AG09309 (cell line): Measurements from ENCODE around the gene PCDH19.

ENCODE experiments used
- DNase-seq: peaks from one replicate; pipeline ENCODE4 v3.0.0-alpha.2; 2010; ENCODE audit warnings: low read depth
- H3K4me3 ChIP-seq: 2 replicates; pipeline ENCODE4 v1.5.1; 2011; ENCODE audit warnings: mild to moderate bottlenecking, low read depth, low read length, moderate library complexity; ENCODE audit not compliant: control insufficient read depth
- TF ChIP-seq, protein P1 (sequence below): IDR thresholded peaks from 2 replicates; pipeline ENCODE4 v1.5.1; 2011; ENCODE audit warnings: mild to moderate bottlenecking, low read depth, low read length, inconsistent platforms; ENCODE audit not compliant: insufficient read depth, control insufficient read depth; ENCODE audit errors: missing control alignments

Gene PCDH19

DNA sequence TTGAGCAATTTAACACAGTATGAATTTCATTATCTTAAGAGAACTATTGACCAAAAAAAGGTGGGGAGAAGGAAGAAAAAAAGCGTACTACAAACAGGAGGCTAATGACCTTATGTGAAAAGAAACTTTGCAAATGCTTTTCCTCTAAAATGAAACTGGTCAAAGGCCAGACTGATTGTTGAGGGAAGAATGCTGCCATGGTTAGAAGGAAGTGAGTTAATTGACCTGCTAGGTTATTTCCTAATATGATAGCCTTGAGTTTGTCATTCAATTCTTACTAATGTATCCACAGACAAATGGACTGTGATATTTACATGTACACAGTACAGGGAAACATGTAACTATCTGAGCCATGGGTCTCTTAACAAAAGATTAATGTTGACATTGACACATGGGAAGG lies 132.8 kb downstream of the PCDH19 start:
- no peak for DNase-seq
- H3K4me3 ChIP-seq: no peak overlapping the region
- TF ChIP-seq, protein P1, sequence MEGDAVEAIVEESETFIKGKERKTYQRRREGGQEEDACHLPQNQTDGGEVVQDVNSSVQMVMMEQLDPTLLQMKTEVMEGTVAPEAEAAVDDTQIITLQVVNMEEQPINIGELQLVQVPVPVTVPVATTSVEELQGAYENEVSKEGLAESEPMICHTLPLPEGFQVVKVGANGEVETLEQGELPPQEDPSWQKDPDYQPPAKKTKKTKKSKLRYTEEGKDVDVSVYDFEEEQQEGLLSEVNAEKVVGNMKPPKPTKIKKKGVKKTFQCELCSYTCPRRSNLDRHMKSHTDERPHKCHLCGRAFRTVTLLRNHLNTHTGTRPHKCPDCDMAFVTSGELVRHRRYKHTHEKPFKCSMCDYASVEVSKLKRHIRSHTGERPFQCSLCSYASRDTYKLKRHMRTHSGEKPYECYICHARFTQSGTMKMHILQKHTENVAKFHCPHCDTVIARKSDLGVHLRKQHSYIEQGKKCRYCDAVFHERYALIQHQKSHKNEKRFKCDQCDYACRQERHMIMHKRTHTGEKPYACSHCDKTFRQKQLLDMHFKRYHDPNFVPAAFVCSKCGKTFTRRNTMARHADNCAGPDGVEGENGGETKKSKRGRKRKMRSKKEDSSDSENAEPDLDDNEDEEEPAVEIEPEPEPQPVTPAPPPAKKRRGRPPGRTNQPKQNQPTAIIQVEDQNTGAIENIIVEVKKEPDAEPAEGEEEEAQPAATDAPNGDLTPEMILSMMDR: no peak

DNA sequence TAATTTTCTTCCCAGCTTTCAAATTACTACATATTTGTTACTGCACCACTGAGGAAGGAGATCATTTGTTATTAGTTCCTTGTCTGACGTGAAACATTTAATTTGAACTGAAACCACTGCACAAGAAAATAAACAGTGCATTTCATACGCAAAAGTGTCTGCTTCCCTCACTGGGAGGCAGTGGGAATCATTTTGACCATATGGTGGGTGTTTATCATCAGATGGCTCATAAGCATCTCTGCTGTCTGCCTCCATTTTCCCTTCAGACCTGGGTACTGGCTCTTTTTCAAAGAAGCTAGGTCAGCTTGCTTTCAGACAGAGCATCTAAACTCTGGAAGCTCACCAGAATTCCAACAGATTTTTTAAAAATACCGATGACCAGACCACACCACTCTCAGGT lies 135.2 kb downstream of the PCDH19 start:
- TF ChIP-seq, protein P1: no peak
- no peak overlapping the region for H3K4me3 ChIP-seq
- DNase-seq: no peak

DNA sequence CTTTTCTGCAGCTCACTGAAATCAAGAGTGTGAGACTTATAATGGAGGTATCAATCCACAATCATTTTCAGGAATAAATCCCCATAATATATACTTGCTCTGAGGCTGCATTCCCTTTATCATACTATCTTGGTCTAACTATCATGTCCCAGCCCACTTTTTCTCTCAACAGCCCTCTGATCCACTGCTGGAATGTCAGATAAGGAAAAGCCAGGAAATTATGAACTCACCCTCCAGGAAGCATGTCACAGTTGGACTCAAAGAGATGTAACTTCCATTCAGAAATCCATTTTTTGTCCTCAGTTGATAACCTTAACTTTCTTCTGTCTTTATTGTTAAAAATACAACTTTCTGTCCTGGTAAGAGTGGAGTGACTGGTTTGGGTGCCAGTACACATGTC lies 144.9 kb downstream of the PCDH19 start:
- no peak for DNase-seq
- TF ChIP-seq, protein P1: no peak
- H3K4me3 ChIP-seq: no peak overlapping the region

DNA sequence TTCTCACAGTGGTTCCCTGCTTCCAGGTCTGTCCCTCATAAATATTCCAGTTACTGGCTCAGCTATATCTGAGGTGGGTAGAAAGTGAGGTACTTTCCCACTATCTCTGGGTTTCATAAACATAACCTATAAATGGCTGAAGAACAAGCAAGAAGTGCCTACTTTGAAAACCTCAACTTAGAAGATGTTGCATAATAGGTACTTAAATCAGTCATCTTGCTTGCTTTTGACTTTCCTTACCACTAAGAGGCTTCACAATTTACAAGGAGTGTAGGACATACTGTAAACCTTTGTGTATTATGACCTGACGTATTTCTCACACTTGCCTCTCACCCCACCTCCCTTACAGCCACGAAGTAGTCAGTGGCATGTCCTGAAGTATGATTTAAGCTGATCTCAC lies 145.9 kb downstream of the PCDH19 start:
- TF ChIP-seq, protein P1: no peak
- no peak for DNase-seq

DNA sequence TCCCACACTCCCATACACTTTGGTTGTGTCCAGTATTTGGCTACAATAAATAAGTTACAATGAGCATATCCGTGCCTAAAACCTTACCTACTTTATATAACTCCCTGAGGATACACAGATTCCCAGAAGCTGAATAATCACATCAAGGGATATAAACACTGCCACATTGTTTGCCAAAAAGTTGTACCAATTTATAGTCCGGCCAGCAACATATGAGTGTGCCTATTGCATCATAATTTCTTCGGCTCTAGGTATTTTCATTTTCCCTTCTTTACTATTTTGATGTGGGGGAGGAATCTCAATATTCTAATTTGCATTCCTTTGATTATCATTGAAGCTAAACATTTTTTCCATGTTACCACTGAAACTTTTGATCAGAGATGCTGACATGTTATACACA lies 146.4 kb downstream of the PCDH19 start:
- no peak overlapping the region for H3K4me3 ChIP-seq
- TF ChIP-seq, protein P1: no peak
- DNase-seq: no peak

More for the DNA sequence above, 145.9 kb downstream of the PCDH19 start:
- H3K4me3 ChIP-seq: no peak overlapping the region

DNA sequence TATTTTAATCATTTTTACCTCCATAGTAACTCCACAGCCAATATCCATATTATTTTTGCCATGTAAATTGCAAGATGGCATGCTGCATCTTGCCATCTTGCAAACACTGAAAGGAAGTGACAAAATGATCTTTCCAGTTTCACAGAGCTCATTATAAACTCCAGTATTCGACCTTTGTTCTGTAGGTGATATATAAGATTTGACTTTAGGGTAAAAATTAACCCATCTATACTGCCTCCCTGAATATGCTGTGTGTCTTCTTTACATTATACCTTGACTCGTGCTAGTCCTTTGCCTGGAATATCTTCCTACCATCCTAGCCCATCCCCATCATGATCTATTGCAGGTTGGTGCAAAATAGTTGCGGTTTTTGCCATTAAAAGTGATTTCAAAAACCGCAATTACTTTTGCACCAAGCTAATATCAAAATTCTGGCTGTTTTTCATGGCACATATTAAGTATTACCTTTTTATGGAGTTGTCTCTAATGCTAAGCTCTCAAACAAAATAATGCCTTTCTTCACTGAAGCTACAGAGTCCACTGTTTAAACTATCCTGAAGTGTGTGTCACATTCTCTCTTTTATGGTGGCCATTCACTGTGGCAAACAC lies 161.1 kb downstream of the PCDH19 start:
- TF ChIP-seq, protein P1: no peak
- H3K4me3 ChIP-seq: no peak overlapping the region
- no peak for DNase-seq
